HUES64 (cell line): ENCODE data around the gene SSTR5.

ENCODE experiments used
- H3K27ac ChIP-seq: 2 replicates; pipeline ENCODE4 v1.7.0; 2013; ENCODE audit warnings: low read depth, low read length, inconsistent platforms
- H3K27me3 ChIP-seq: 2 replicates; pipeline ENCODE4 v1.6.1; 2013; ENCODE audit warnings: mild to moderate bottlenecking, low read length; ENCODE audit not compliant: insufficient read depth
- H3K36me3 ChIP-seq: 2 replicates; pipeline ENCODE4 v1.6.1; 2013; ENCODE audit warnings: mild to moderate bottlenecking, low read length; ENCODE audit not compliant: insufficient read depth
- H3K4me1 ChIP-seq: 2 replicates; pipeline ENCODE4 v1.6.1; 2013; ENCODE audit warnings: mild to moderate bottlenecking, low read length, moderate library complexity; ENCODE audit not compliant: insufficient read depth
- H3K4me3 ChIP-seq: 2 replicates; pipeline ENCODE4 v1.5.1; 2013; ENCODE audit warnings: mild to moderate bottlenecking, low read length, moderate library complexity
- H3K9ac ChIP-seq: 2 replicates; pipeline ENCODE4 v1.6.1; 2013; ENCODE audit warnings: mild to moderate bottlenecking, low read depth, low read length
- H3K9me3 ChIP-seq: 2 replicates; pipeline ENCODE4 v1.6.1; 2013; ENCODE audit warnings: low read depth, low read length; ENCODE audit not compliant: insufficient read depth
- WGBS: fragments of 150-250, 120-280 bp; methylation state at CpG from one replicate; pipeline ENCODE4 v1.1.7; 2013; ENCODE audit warnings: missing lambda C conversion rate; 5-methylcytosine and 5-hydroxymethylcytosine counted together

SSTR5 gene

GRCh38 chr16:1040346-1040745 lies 32.2 kb upstream of the SSTR5 start:
- H3K27ac ChIP-seq = no peak overlapping the region
- 90% methylated on average over 29 of the region's 29 CpGs for WGBS
- H3K9me3 ChIP-seq = peaks cover 3% of the 10 kb centered on the region; the same call in 1 of the 2 replicates
- no peaks in the 10 kb centered on the region for H3K36me3 ChIP-seq
- no peaks in the 10 kb centered on the region for H3K27me3 ChIP-seq
- no peak overlapping the region for H3K4me3 ChIP-seq
- H3K9ac ChIP-seq = no peak overlapping the region
- peaks cover 4% of the 10 kb centered on the region; the same call in 1 of the 2 replicates for H3K4me1 ChIP-seq

- H3K36me3 ChIP-seq = no peaks in the 10 kb centered on the region
- H3K4me3 ChIP-seq = no peak overlapping the region
- no peaks in the 10 kb centered on the region for H3K4me1 ChIP-seq
- no peak overlapping the region for H3K9ac ChIP-seq
- H3K27ac ChIP-seq = no peak overlapping the region
- 88% methylated on average over 15 of the region's 15 CpGs for WGBS
- H3K27me3 ChIP-seq = no peaks in the 10 kb centered on the region
- H3K9me3 ChIP-seq = peaks cover 3% of the 10 kb centered on the region; the same call in 1 of the 2 replicates
These were observed 30.4 kb upstream of the SSTR5 start for GRCh38 chr16:1042049-1042744.

DNA sequence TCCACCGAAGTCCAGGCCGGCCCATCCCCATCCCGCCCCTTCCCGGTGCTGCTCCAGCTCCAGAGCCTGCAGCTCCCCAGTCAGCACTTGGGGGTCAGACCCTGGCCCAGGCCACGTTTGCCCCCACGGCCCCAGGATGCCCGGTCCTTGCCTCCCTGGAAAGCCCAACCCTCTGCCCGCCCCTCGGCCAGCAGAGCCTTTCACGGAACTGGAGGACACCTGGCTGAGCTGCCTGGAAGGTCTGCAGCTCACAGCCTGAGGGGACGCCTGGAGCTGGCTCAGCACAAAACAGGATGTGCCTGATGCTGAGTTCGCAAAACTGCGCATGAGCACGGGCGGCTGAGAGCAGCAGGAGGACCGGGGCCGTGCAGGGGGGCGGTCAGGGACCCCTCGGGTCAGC lies 29.7 kb upstream of the SSTR5 start:
- no peaks in the 10 kb centered on the region for H3K36me3 ChIP-seq
- no peaks in the 10 kb centered on the region for H3K4me1 ChIP-seq
- no peak overlapping the region for H3K27ac ChIP-seq
- H3K9ac ChIP-seq = no peak overlapping the region
- H3K9me3 ChIP-seq = peaks cover 3% of the 10 kb centered on the region; the same call in 1 of the 2 replicates
- H3K27me3 ChIP-seq = no peaks in the 10 kb centered on the region
- WGBS = 76% methylated on average over 19 of the region's 19 CpGs
- no peak overlapping the region for H3K4me3 ChIP-seq

DNA sequence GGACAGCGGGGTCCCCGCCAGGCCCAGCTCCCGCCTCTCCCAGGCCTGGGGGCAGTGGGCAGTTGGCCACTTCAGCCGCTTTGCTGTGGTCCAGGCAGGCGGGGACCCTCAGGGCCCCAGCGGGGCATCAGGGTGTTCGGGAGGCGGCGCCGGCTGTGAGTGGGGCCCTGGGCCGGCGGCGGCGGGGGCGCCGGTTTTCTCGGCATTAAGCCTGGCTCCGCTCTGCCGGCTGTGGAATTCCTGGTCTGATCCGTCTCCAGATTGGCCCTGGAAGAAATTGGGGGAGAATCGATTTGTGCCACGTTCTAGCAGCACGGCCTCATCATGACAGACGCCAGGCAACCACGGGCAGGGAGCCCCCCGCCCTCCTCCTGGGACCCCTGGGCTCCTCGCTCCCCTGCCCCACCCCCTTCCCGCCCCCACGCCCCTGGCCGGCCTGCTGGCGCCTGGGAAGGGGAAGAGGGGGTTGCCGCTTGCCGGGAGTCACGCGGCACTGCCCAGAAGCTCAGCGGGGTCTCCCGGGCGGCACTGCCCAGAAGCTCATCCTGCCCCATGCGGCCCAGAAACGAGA lies 28.6 kb upstream of the SSTR5 start:
- WGBS = 84% methylated on average over 38 of the region's 40 CpGs
- Histone ChIP-seq H3K4me3 (no peak overlapping the region), H3K27ac (no peak overlapping the region)

DNA sequence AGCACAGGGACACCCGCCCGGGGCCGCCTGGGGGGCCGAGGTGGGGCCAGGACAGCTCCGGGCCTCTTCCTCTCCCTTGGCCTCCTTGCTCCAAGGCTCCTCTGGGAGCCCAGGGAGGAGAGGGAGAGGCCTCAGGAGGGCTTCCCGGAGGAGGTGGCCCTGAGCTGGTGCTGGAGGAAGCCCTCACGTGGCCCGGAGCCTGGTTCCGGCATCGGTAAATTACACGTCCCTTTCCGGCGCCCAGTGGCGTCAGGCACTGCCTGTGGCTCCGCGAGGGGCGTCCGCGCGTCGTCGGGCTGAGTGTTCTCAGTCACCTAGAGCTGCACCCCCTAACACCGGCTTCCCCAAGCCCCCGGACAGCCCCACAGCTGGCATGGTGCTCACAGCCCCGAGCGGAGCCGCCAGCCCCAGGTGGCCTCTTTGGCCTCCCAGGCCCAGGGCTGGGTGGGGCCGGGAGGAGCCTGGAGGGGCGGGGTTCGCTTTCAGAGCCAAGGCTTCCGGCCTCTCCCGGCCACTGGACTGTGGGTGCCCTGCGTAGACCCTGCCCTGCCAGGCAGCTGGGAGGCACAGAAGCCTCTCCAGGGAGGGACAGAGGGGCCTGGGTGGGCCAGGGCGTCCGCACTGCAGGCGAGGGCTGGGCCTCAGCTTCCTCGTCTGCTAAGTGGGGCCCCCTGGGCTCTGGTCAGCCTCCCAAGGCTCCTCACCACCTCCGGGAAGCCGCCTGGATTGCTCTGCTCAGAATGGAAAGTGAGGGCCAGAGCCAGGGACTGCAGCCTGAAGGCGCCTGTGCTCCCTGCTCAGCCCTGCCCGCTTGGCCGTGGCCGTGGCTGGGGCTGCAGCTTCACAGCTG lies 27.9 kb upstream of the SSTR5 start:
- Histone ChIP-seq H3K4me1 (no peaks in the 10 kb centered on the region), H3K9me3 (peaks cover 3% of the 10 kb centered on the region; the same call in 1 of the 2 replicates), H3K36me3 (no peaks in the 10 kb centered on the region), H3K9ac (no peak overlapping the region), H3K27me3 (no peaks in the 10 kb centered on the region), H3K27ac (no peak overlapping the region), H3K4me3 (no peak overlapping the region)
- WGBS = 87% methylated on average over 43 of the region's 43 CpGs

More for the DNA sequence above, 28.6 kb upstream of the SSTR5 start:
- Histone ChIP-seq H3K4me1 (no peaks in the 10 kb centered on the region), H3K27me3 (no peaks in the 10 kb centered on the region), H3K9me3 (peaks cover 3% of the 10 kb centered on the region; the same call in 1 of the 2 replicates), H3K9ac (no peak overlapping the region), H3K36me3 (no peaks in the 10 kb centered on the region)

DNA sequence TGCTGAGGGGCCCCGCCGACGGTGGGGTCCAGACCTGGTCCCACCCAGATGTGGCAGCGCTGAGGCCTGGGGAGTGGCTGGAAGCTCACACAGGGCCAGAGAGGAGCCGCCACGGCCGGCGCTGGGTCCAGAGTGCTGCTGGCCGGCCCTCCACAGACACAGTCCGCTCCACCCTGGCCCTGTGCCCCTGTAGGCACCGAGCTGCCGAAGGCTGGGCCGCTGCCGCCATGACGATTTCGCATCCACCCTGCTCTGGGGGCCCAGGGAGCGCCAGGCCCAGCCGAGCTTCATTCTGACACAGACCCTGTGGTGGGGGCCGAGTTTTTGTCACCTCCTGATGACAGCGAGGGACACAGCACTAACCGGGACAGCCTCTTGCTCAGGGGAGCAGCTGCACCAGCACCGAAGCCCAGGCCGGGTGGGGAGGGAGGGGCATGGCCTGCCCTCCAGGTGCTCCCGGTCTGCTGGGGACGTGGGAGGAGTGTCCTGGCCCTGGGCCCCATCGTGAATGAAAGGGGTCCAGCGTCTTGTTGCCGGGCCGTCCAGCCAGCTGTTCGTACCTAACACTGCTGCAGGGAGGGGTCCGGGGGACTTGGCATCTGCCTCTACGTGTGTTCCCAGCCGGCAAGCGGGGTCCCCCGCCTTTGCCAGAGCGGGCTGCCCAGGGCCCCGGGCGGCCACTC lies 27.1 kb upstream of the SSTR5 start:
- no peak overlapping the region for H3K9ac ChIP-seq
- 87% methylated on average over 38 of the region's 38 CpGs for WGBS
- no peak overlapping the region for H3K27ac ChIP-seq
- H3K4me1 ChIP-seq = no peaks in the 10 kb centered on the region
- H3K36me3 ChIP-seq = no peaks in the 10 kb centered on the region
- H3K27me3 ChIP-seq = no peaks in the 10 kb centered on the region
- no peak overlapping the region for H3K4me3 ChIP-seq
- H3K9me3 ChIP-seq = peaks cover 3% of the 10 kb centered on the region; the same call in 1 of the 2 replicates

DNA sequence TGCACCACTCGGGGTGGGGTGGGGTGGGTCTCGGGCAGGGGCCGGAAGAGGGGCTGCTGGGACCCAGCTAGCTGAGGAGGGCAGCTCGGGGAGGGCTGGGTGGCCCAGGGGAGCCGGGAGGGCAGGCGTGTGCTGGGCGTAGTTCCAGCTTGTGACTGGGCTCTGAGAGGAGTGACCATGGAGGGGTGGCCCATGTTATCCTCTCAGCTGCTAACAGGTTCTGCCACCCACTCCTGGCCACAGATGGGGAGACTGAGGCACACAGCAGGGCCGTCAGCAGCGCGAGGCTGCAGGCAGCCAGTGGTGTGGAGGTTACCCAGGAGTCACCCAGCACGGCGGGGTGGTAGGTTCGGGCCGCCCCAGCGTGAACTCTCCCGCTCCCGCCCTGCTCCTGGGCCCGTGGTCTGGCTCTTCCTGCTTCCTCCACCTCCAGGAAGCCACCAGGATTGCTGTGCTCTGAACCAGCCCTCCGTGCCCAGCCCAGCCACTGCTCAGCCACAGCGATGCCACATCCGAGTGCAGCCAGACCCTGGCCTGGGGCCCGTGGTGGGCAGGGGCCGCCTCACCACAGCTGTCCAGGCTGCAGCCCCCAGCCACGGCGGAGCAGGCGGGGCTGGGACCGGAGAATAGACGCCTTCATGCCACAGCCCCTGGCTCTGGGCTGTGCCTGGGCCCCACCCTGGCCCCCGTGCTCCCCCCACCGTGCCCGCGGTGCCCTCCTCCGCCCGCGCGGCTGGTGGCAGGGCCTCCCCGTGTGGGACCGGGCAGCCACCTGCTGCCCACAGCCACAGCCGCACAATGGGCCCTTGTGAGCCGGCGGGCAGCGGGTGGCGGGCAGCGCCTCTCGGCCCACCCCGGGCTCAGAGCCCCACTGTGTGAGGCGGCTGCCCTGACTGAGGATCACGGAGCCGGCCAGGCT lies 26.3 kb upstream of the SSTR5 start:
- H3K27me3 ChIP-seq = no peaks in the 10 kb centered on the region
- no peaks in the 10 kb centered on the region for H3K4me1 ChIP-seq
- H3K9me3 ChIP-seq = peaks cover 3% of the 10 kb centered on the region; the same call in 1 of the 2 replicates
- 93% methylated on average over 49 of the region's 49 CpGs for WGBS
- H3K27ac ChIP-seq = no peak overlapping the region
- no peak overlapping the region for H3K9ac ChIP-seq
- H3K4me3 ChIP-seq = no peak overlapping the region
- H3K36me3 ChIP-seq = no peaks in the 10 kb centered on the region

GRCh38 chr16:1047123-1047522 lies 25.4 kb upstream of the SSTR5 start:
- Histone ChIP-seq H3K4me1 (no peaks in the 10 kb centered on the region), H3K4me3 (no peak overlapping the region), H3K9ac (no peak overlapping the region), H3K27me3 (no peaks in the 10 kb centered on the region), H3K27ac (no peak overlapping the region), H3K9me3 (no peaks in the 10 kb centered on the region), H3K36me3 (no peaks in the 10 kb centered on the region)
- WGBS = 96% methylated on average over 8 of the region's 9 CpGs

DNA sequence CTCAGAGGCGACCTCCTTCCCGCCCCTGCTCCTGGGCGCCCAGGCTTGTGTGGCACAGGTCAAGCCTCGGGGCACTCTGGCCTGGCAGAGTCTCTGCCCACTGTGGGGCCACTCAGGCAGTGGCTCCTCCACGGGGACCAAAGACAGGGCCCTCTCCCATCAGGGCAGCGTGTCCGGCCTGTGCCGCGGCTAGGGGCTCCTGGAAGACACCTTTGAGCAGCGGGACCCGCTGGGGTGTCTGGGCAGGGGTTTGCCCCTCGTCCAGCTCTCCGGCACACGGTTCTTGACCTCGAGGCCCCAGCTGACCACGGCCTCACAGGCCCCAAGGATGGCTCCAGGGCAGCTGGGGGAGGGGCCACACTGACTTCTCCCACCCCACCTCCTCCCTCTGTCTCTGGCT lies 24.7 kb upstream of the SSTR5 start:
- Histone ChIP-seq H3K4me3 (no peak overlapping the region), H3K27me3 (no peaks in the 10 kb centered on the region), H3K4me1 (no peaks in the 10 kb centered on the region), H3K9ac (no peak overlapping the region), H3K9me3 (no peaks in the 10 kb centered on the region), H3K27ac (no peak overlapping the region), H3K36me3 (no peaks in the 10 kb centered on the region)
- 92% methylated on average over 16 of the region's 16 CpGs for WGBS

GRCh38 chr16:1048442-1049112 lies 24.0 kb upstream of the SSTR5 start:
- 30% methylated on average over 37 of the region's 37 CpGs for WGBS
- Histone ChIP-seq H3K27ac (no peak overlapping the region), H3K4me3 (no peak overlapping the region)

More at GRCh38 chr16:1048442-1049112, 24.0 kb upstream of the SSTR5 start:
- Histone ChIP-seq H3K27me3 (no peaks in the 10 kb centered on the region), H3K36me3 (no peaks in the 10 kb centered on the region), H3K9me3 (no peaks in the 10 kb centered on the region), H3K9ac (no peak overlapping the region), H3K4me1 (no peaks in the 10 kb centered on the region)
